ENCODE results near the gene EIF4E3.

The EIF4E3 gene

GRCh38 chr3:71725271-71725991 lies at the start of gene EIF4E3:
TSS of gene EIF4E3 (minus strand) at chr3:71725402. CDS start at chr3:71725367, 35 bp downstream.
- DNase-seq: no peak

- no peak for DNase-seq
Measured at GRCh38 chr3:71771884-71772283, 46.7 kb upstream of the EIF4E3 start.

GRCh38 chr3:71771126-71771525 lies 45.9 kb upstream of the EIF4E3 start:
- DNase-seq: no peak

- no peak for DNase-seq
Measured at GRCh38 chr3:71763426-71763825, 38.2 kb upstream of the EIF4E3 start.

- no peak for DNase-seq
Measured at GRCh38 chr3:71760140-71760539, 34.9 kb upstream of the EIF4E3 start.

- no peak for DNase-seq
Measured at GRCh38 chr3:71759401-71759800, 34.2 kb upstream of the EIF4E3 start.

GRCh38 chr3:71758091-71758490 lies 32.9 kb upstream of the EIF4E3 start:
- no peak for DNase-seq

GRCh38 chr3:71754610-71755253 lies 29.5 kb upstream of the EIF4E3 start:
- DNase-seq: no peak

GRCh38 chr3:71753701-71754609 lies 28.8 kb upstream of the EIF4E3 start, which contains the start of gene GPR27:
TSS of gene GPR27 (plus strand) at chr3:71753855. CDS start at chr3:71754050, 195 bp downstream.
- DNase-seq: no peak

- DNase-seq: no peak
Measured at GRCh38 chr3:71752831-71753700, 27.9 kb upstream of the EIF4E3 start.

GRCh38 chr3:71751602-71752001 lies 26.4 kb upstream of the EIF4E3 start:
- DNase-seq: no peak

- DNase-seq: no peak
Measured at GRCh38 chr3:71744738-71745137, 19.5 kb upstream of the EIF4E3 start.

GRCh38 chr3:71742621-71743020 lies 17.4 kb upstream of the EIF4E3 start:
- no peak for DNase-seq

- DNase-seq: no peak
Measured at GRCh38 chr3:71734881-71735280, 9.7 kb upstream of the EIF4E3 start.

- DNase-seq: no peak
Measured at GRCh38 chr3:71733319-71733718, 8.1 kb upstream of the EIF4E3 start.

GRCh38 chr3:71732637-71733036 lies 7.4 kb upstream of the EIF4E3 start:
- DNase-seq: no peak

GRCh38 chr3:71728632-71729342 lies 3.6 kb upstream of the EIF4E3 start:
- no peak for DNase-seq

- no peak for DNase-seq
Measured at GRCh38 chr3:71726146-71726545, 944 bp upstream of the EIF4E3 start.

- no peak for DNase-seq
Measured at GRCh38 chr3:71724584-71725270, 475 bp downstream of the EIF4E3 start.

GRCh38 chr3:71724171-71724453 lies 1.1 kb downstream of the EIF4E3 start:
- no peak for DNase-seq

- no peak for DNase-seq
Measured at GRCh38 chr3:71723452-71724170, 1.6 kb downstream of the EIF4E3 start.

Measured in NCI-H774 (cell line).